Activated effector memory CD4-positive, alpha-beta T cell treated with Interleukin-2 at 50 U/mL for 16 hours (primary cell): ENCODE data around the gene SIGLEC9.
A peak's percentile ranks its signal among the peaks of the same experiment; 100 is the strongest.

Experiments
- DNase-seq: peaks from one replicate; pipeline ENCODE4 v3.0.0-alpha.2; 2020

The SIGLEC9 gene

GRCh38 chr19:51124729-51125128 is at the start of gene SIGLEC9:
TSS of gene SIGLEC9 (plus strand) at chr19:51124906. CDS start at chr19:51124975, 69 bp downstream.
- no peak for DNase-seq

- no peak for DNase-seq
These were observed 48.7 kb upstream of the SIGLEC9 start for GRCh38 chr19:51075998-51076397.

- no peak for DNase-seq
These were observed 48.0 kb upstream of the SIGLEC9 start for GRCh38 chr19:51076631-51077213.

- no peak for DNase-seq
These were observed 46.6 kb upstream of the SIGLEC9 start for GRCh38 chr19:51078104-51078503.

- DNase-seq = no peak
These were observed 46.0 kb upstream of the SIGLEC9 start for GRCh38 chr19:51078731-51079130.

GRCh38 chr19:51079481-51080110 is 45.1 kb upstream of the SIGLEC9 start:
- no peak for DNase-seq

- DNase-seq = no peak
These were observed 43.2 kb upstream of the SIGLEC9 start for GRCh38 chr19:51081476-51081875.

- DNase-seq = no peak
These were observed 42.1 kb upstream of the SIGLEC9 start, which contains the start of gene KLK14 for GRCh38 chr19:51082611-51083010. TSS of gene KLK14 (minus strand) at chr19:51082887. CDS start at chr19:51082614, 273 bp downstream.

GRCh38 chr19:51083181-51083580 is 41.5 kb upstream of the SIGLEC9 start:
- no peak for DNase-seq

GRCh38 chr19:51083783-51084182 is 40.9 kb upstream of the SIGLEC9 start:
- no peak for DNase-seq

GRCh38 chr19:51084505-51084904 is 40.2 kb upstream of the SIGLEC9 start:
- DNase-seq = no peak

GRCh38 chr19:51086153-51086850 is 38.4 kb upstream of the SIGLEC9 start:
- no peak for DNase-seq

- no peak for DNase-seq
These were observed 34.9 kb upstream of the SIGLEC9 start for GRCh38 chr19:51089786-51090185.

GRCh38 chr19:51090471-51090870 is 34.2 kb upstream of the SIGLEC9 start:
- DNase-seq = no peak

- DNase-seq = no peak
These were observed 33.6 kb upstream of the SIGLEC9 start for GRCh38 chr19:51091126-51091525.

GRCh38 chr19:51091895-51092873 is 32.5 kb upstream of the SIGLEC9 start:
- DNase-seq = no peak

- no peak for DNase-seq
These were observed 31.6 kb upstream of the SIGLEC9 start for GRCh38 chr19:51093101-51093500.

- DNase-seq = no peak
These were observed 31.0 kb upstream of the SIGLEC9 start for GRCh38 chr19:51093510-51094345.

- DNase-seq = no peak
These were observed 29.9 kb upstream of the SIGLEC9 start for GRCh38 chr19:51094696-51095279.

GRCh38 chr19:51096473-51097165 is 28.1 kb upstream of the SIGLEC9 start:
- DNase-seq = no peak

- DNase-seq = peak; percentile 41
These were observed 27.5 kb upstream of the SIGLEC9 start for GRCh38 chr19:51097166-51097738.
